Measurements from ENCODE around the gene GCKR. TPM values are rescaled to one million over a fixed set of nuclear protein-coding genes. Genes with fewer than 3 reads are reported as not detected.

The GCKR gene
- total and polyA plus RNA-seq, 2 of the 13 experiments (the other 11 are each of a cell fraction or from before 2014, with no cell fraction given) = 15.2 to 48.3 TPM

DNA sequence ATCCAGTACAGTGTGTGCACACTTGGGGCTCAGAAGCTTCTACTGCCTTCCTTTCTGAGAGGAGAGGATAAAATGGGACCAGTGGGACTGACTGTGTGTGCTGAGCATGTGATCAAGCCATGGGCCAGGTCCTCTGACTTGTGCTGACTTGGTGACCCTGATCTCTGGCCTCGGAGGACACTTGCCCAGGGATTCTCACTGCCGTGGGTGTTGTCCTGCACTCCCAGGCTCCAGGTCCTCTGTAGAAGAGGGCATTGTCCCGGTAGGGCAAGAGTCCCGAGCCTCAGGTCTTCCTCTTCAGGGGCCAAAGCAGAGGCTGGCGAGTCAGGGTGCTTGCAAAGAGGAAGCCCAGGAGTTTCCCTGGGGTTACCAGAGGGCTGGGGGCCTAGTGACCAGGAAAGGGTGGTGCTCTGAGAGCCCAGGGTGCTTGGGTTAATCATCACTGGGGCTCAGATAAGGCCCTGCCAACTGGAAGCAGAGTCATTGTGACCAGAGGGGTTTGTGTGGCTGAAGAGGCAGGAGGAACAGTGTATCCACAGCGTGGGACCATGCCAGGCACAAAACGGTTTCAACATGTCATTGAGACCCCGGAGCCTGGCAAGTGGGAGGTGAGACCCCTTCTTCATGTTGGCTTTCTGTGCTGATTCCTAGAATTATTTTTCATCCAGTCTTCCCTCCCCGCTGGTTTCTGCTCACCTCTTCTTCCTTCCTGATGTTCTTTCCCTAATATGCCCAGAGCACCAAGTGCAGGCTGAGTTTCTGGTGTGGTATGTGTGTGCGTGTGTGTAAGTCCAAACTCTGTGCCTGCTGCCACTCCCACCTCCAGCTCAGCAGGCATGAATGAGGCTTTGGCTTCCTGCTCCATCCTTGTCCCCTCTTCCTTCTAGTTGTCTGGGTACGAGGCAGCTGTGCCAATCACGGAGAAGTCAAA is at the start of gene GCKR (continued):
- no peak for TF ChIP-seq ZNF235 (CRISPR knock-in tag; IDR thresholded peaks at IDR 0.05; ENCODE audit: borderline replicate concordance)
- no peak for TF ChIP-seq SMARCE1 (IDR thresholded peaks at IDR 0.05; ENCODE audit: borderline replicate concordance)
- peak; percentile 90; the same call in 1 of the 2 replicates for TF ChIP-seq SNAI1 (CRISPR knock-in tag; IDR thresholded peaks at IDR 0.05; ENCODE audit: borderline replicate concordance)
- TF ChIP-seq, protein P1, sequence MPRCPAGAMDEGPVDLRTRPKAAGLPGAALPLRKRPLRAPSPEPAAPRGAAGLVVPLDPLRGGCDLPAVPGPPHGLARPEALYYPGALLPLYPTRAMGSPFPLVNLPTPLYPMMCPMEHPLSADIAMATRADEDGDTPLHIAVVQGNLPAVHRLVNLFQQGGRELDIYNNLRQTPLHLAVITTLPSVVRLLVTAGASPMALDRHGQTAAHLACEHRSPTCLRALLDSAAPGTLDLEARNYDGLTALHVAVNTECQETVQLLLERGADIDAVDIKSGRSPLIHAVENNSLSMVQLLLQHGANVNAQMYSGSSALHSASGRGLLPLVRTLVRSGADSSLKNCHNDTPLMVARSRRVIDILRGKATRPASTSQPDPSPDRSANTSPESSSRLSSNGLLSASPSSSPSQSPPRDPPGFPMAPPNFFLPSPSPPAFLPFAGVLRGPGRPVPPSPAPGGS (CRISPR knock-in tag; IDR thresholded peaks at IDR 0.05) = peak; percentile 57
- TF ChIP-seq, protein P2, sequence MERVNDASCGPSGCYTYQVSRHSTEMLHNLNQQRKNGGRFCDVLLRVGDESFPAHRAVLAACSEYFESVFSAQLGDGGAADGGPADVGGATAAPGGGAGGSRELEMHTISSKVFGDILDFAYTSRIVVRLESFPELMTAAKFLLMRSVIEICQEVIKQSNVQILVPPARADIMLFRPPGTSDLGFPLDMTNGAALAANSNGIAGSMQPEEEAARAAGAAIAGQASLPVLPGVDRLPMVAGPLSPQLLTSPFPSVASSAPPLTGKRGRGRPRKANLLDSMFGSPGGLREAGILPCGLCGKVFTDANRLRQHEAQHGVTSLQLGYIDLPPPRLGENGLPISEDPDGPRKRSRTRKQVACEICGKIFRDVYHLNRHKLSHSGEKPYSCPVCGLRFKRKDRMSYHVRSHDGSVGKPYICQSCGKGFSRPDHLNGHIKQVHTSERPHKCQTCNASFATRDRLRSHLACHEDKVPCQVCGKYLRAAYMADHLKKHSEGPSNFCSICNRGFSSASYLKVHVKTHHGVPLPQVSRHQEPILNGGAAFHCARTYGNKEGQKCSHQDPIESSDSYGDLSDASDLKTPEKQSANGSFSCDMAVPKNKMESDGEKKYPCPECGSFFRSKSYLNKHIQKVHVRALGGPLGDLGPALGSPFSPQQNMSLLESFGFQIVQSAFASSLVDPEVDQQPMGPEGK (CRISPR knock-in tag; IDR thresholded peaks at IDR 0.05) = peak; percentile 87
- 0 out of 2 replicates have a peak, but pooled peaks have one; percentile 41 for TF ChIP-seq ZNF777 (CRISPR knock-in tag; IDR thresholded peaks at IDR 0.05)
- peak; percentile 96 for TF ChIP-seq ZNF292 (CRISPR knock-in tag; IDR thresholded peaks at IDR 0.05; ENCODE audit: borderline replicate concordance, low read depth)
- no peak; the same call in 1 of the 2 replicates for TF ChIP-seq NRL (CRISPR knock-in tag; IDR thresholded peaks at IDR 0.05; ENCODE audit: borderline replicate concordance)
- peak; percentile 17; the same call in 1 of the 2 replicates for TF ChIP-seq ZNF441 (CRISPR knock-in tag; IDR thresholded peaks at IDR 0.05; ENCODE audit: borderline replicate concordance)
- TF ChIP-seq ZNF335 (CRISPR knock-in tag; IDR thresholded peaks at IDR 0.05) = peak; percentile 54; the same call in 1 of the 2 replicates
- TF ChIP-seq, protein P3, sequence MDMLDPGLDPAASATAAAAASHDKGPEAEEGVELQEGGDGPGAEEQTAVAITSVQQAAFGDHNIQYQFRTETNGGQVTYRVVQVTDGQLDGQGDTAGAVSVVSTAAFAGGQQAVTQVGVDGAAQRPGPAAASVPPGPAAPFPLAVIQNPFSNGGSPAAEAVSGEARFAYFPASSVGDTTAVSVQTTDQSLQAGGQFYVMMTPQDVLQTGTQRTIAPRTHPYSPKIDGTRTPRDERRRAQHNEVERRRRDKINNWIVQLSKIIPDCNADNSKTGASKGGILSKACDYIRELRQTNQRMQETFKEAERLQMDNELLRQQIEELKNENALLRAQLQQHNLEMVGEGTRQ (IDR thresholded peaks at IDR 0.05; ENCODE audit: low read depth, low read length) = no peak
- TF ChIP-seq, protein P3 (CRISPR knock-in tag; IDR thresholded peaks at IDR 0.05; ENCODE audit: borderline replicate concordance) = peak; percentile 75; the same call in 1 of the 2 replicates
- TF ChIP-seq RELA (CRISPR knock-in tag; IDR thresholded peaks at IDR 0.05) = no peak
- TF ChIP-seq ERF (CRISPR knock-in tag; IDR thresholded peaks at IDR 0.05) = peak; percentile 89
- TF ChIP-seq ZNF850 (CRISPR knock-in tag; conservative IDR thresholded peaks at IDR 0.05) = no peak
- TF ChIP-seq STAT6 (CRISPR knock-in tag; IDR thresholded peaks at IDR 0.05; ENCODE audit: borderline replicate concordance) = peak; percentile 97
- TF ChIP-seq ZZZ3 (CRISPR knock-in tag; IDR thresholded peaks at IDR 0.05; ENCODE audit: borderline replicate concordance) = no peak
- TF ChIP-seq, protein P4, sequence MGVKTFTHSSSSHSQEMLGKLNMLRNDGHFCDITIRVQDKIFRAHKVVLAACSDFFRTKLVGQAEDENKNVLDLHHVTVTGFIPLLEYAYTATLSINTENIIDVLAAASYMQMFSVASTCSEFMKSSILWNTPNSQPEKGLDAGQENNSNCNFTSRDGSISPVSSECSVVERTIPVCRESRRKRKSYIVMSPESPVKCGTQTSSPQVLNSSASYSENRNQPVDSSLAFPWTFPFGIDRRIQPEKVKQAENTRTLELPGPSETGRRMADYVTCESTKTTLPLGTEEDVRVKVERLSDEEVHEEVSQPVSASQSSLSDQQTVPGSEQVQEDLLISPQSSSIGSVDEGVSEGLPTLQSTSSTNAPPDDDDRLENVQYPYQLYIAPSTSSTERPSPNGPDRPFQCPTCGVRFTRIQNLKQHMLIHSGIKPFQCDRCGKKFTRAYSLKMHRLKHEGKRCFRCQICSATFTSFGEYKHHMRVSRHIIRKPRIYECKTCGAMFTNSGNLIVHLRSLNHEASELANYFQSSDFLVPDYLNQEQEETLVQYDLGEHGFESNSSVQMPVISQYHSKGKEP (CRISPR knock-in tag; IDR thresholded peaks at IDR 0.05) = no peak

Measured in HepG2 (cell line).